Prostate gland (tissue), 2 donors: ENCODE data around the gene SH3BGR.

Source experiments
- CTCF ChIP-seq, 4 experiments: fragments of 200-600 bp in 2 of 4; fragments of 450-650 bp in 2 of 4; sonication (generic) in 2 of 4; IDR thresholded peaks; 1 replicate in 3 of 4; 2 replicates in 1 of 4; pipeline ENCODE4 v1.5.1; 2016 to 2019; ENCODE audit warnings: antibody characterized with exemption in 4 of 4, mild to moderate bottlenecking in 2 of 4, moderate library complexity in 2 of 4
- POLR2A ChIP-seq: fragments of 450-650 bp; IDR thresholded peaks from one replicate; pipeline ENCODE4 v1.6.1; 2016; ENCODE audit warnings: antibody characterized with exemption, mild to moderate bottlenecking

- TF ChIP-seq POLR2A (no peak), CTCF (IDR thresholded peaks at IDR 0.05) (no peak)
Measured at GRCh38 chr21:39559511-39559910, 107.7 kb downstream of the SH3BGR start.
